GM23338 (cell line): ENCODE results near the gene TBC1D7. TPM values are rescaled to one million over a fixed set of nuclear protein-coding genes. Genes with fewer than 3 reads are reported as not detected.

ENCODE experiments used
- ATAC-seq: fragments of 200-7000 bp; cut with Tn5 transposase; 3 replicates; pipeline ENCODE4 v1.9.1; 2020
- DNase-seq: peaks from one replicate; pipeline ENCODE4 v3.0.0-alpha.2; 2015; ENCODE audit warnings: low spot score
- H2AFZ ChIP-seq: fragments of 200-600 bp; sonication (generic); 2 replicates; pipeline ENCODE4 v1.8.0; 2016; ENCODE audit warnings: antibody characterized with exemption, mild to moderate bottlenecking, moderate library complexity
- H3F3A ChIP-seq: fragments of 200-600 bp; sonication (generic); replicated peaks from 2 replicates; pipeline ENCODE4 v1.8.0; 2017; ENCODE audit warnings: antibody characterized with exemption, mixed run types, low read depth
- H3K27ac ChIP-seq: fragments of 200-600 bp; sonication (generic); 2 replicates; pipeline ENCODE4 v1.6.1; 2016; ENCODE audit warnings: low read depth
- H3K27me3 ChIP-seq: fragments of 200-600 bp; sonication (generic); 2 replicates; pipeline ENCODE4 v1.8.0; 2016; ENCODE audit warnings: mild to moderate bottlenecking, mixed run types, moderate library complexity; ENCODE audit not compliant: insufficient read depth
- H3K36me3 ChIP-seq: fragments of 200-600 bp; sonication (generic); 2 replicates; pipeline ENCODE4 v1.8.0; 2016; ENCODE audit warnings: mild to moderate bottlenecking; ENCODE audit not compliant: insufficient read depth
- H3K4me1 ChIP-seq: fragments of 200-600 bp; sonication (generic); 2 replicates; pipeline ENCODE4 v1.8.0; 2016; ENCODE audit warnings: mild to moderate bottlenecking, moderate library complexity; ENCODE audit not compliant: insufficient read depth
- H3K4me2 ChIP-seq: fragments of 200-600 bp; sonication (generic); 2 replicates; pipeline ENCODE4 v1.7.1; 2017; ENCODE audit warnings: mixed run types
- H3K4me3 ChIP-seq: fragments of 200-600 bp; sonication (generic); 2 replicates; pipeline ENCODE4 v1.6.1; 2016; ENCODE audit warnings: mixed run types
- H3K79me2 ChIP-seq: fragments of 200-600 bp; sonication (generic); replicated peaks from 2 replicates; pipeline ENCODE4 v1.8.0; 2017; ENCODE audit warnings: mild to moderate bottlenecking; ENCODE audit not compliant: insufficient read depth
- H3K9me2 ChIP-seq: fragments of 200-600 bp; sonication (generic); 2 replicates; pipeline ENCODE4 v1.8.0; 2017; ENCODE audit not compliant: insufficient read depth
- H4K20me1 ChIP-seq: fragments of 200-600 bp; sonication (generic); replicated peaks from 2 replicates; pipeline ENCODE4 v1.8.0; 2017; ENCODE audit warnings: mild to moderate bottlenecking; ENCODE audit not compliant: insufficient read depth
- H3K27ac Mint-ChIP-seq: 2 replicates; pipeline ENCODE4 v1.8.0; 2020; ENCODE audit warnings: inconsistent platforms, mild to moderate bottlenecking, moderate library complexity, mixed read lengths
- H3K27me3 Mint-ChIP-seq: 3 replicates; pipeline ENCODE4 v1.8.0; 2022; ENCODE audit warnings: low read depth, mild to moderate bottlenecking, moderate library complexity, mixed read lengths, inconsistent platforms; ENCODE audit not compliant: insufficient read depth, poor library complexity
- H3K36me3 Mint-ChIP-seq: 3 replicates; pipeline ENCODE4 v1.8.0; 2021; ENCODE audit warnings: low read depth, mild to moderate bottlenecking, inconsistent platforms, moderate library complexity, mixed read lengths
- H3K4me1 Mint-ChIP-seq: 3 replicates; pipeline ENCODE4 v1.8.0; 2020; ENCODE audit warnings: mild to moderate bottlenecking, inconsistent platforms, mixed read lengths
- H3K4me3 Mint-ChIP-seq: 3 replicates; pipeline ENCODE4 v1.8.0; 2021; ENCODE audit warnings: moderate library complexity, mild to moderate bottlenecking, inconsistent platforms, mixed read lengths
- H3K9me3 Mint-ChIP-seq: 3 replicates; pipeline ENCODE4 v1.8.0; 2020; ENCODE audit warnings: moderate library complexity, mild to moderate bottlenecking, inconsistent platforms, mixed read lengths
- CREB1 ChIP-seq: fragments of 250-450 bp; sonication (Bioruptor Pico); IDR thresholded peaks from 2 replicates; pipeline ENCODE4 v1.5.0; 2020; ENCODE audit warnings: low read depth, mild to moderate bottlenecking, moderate library complexity
- CTCF ChIP-seq, 2 experiments: fragments of 200-600 bp in 1 of 2; sonication (generic) in 1 of 2; conservative IDR thresholded peaks; 2 replicates each; pipeline versions ENCODE4 v1.5.1 to v1.6.1; 2016 to 2017; ENCODE audit warnings: antibody characterized with exemption in 2 of 2, low read depth in 2 of 2, mild to moderate bottlenecking in 2 of 2, moderate library complexity in 1 of 2
- EZH2 ChIP-seq: fragments of 200-600 bp; sonication (generic); IDR thresholded peaks from one replicate; pipeline ENCODE4 v1.8.0; 2017; ENCODE audit warnings: antibody characterized with exemption, mild to moderate bottlenecking, low read depth; ENCODE audit not compliant: unreplicated experiment
- EZH2phosphoT487 ChIP-seq: fragments of 200-600 bp; sonication (generic); IDR thresholded peaks from one replicate; pipeline ENCODE4 v1.8.1; 2018; ENCODE audit warnings: antibody characterized with exemption; ENCODE audit not compliant: unreplicated experiment
- ZNF114 ChIP-seq: fragments of 250-450 bp; sonication (Bioruptor Pico); IDR thresholded peaks from 2 replicates; pipeline ENCODE4 v1.5.0; 2020; ENCODE audit warnings: mild to moderate bottlenecking, moderate library complexity
- ZNF331 ChIP-seq: fragments of 250-450 bp; sonication (Bioruptor Pico); IDR thresholded peaks from 2 replicates; pipeline ENCODE4 v1.5.0; 2020; ENCODE audit warnings: low read depth, mild to moderate bottlenecking, moderate library complexity
- polyA plus RNA-seq: library from polyadenylated mRNA; unstranded; fragments of >200 nt; fragmentation: Nextera tagmentation; extraction: Ambion mirVana; gene quantifications from 2 replicates; pipeline ENCODE4 v1.2.1, GENCODE V29; 2016
- total RNA-seq: library from RNA; depleted of rRNA; stranded (reverse); fragments of >200 nt; shearing (Covaris generic); gene quantifications from 2 replicates; pipeline ENCODE4 v1.2.3, GENCODE V29; 2014
- TF ChIP-seq, protein P1 (sequence below): IDR thresholded peaks from one replicate; pipeline ENCODE4 v1.6.1; 2018; ENCODE audit warnings: antibody characterized with exemption; ENCODE audit not compliant: unreplicated experiment
- TF ChIP-seq, protein P2 (sequence below): fragments of 250-450 bp; sonication (Bioruptor Pico); IDR thresholded peaks from 2 replicates; pipeline ENCODE4 v1.5.0; 2020; ENCODE audit warnings: mild to moderate bottlenecking, moderate library complexity

Gene TBC1D7
- total and polyA plus RNA-seq, 2 experiments from 2014 or later = 62.0 to 70.4 TPM

GRCh38 chr6:13357551-13358075, 29.3 kb upstream of the TBC1D7 start:
- peaks cover 34% of the 10 kb centered on the region for H3K4me1 ChIP-seq
- H3K79me2 ChIP-seq = no peaks in the 10 kb centered on the region
- DNase-seq = peak; percentile 66
- H3K4me2 ChIP-seq = peak overlapping the region; percentile 17; the same call in 1 of the 2 replicates
- peak; percentile 89 for ATAC-seq
- Mint-ChIP-seq H3K27me3 (peaks cover 3% of the 10 kb centered on the region), H3K4me3 (no peak overlapping the region), H3K36me3 (no peaks in the 10 kb centered on the region), H3K27ac (peak overlapping the region; percentile 53; the same call in 1 of the 2 replicates), H3K9me3 (no peaks in the 10 kb centered on the region), H3K4me1 (peaks cover 43% of the 10 kb centered on the region)
- no peaks in the 10 kb centered on the region; the same call in 1 of the 2 replicates for H4K20me1 ChIP-seq
- H3K36me3 ChIP-seq = no peaks in the 10 kb centered on the region
- no peaks in the 10 kb centered on the region for H3K27me3 ChIP-seq
- no peak overlapping the region for H3K27ac ChIP-seq
- TF ChIP-seq ZNF331 (CRISPR knock-in tag) (no peak), CREB1 (peak; percentile 60; the same call in 1 of the 2 replicates)
- H3F3A ChIP-seq = no peaks in the 10 kb centered on the region
- H2AFZ ChIP-seq = no peak overlapping the region
- no peak overlapping the region for H3K4me3 ChIP-seq
- no peaks in the 10 kb centered on the region; the same call in 1 of the 2 replicates for H3K9me2 ChIP-seq

DNA sequence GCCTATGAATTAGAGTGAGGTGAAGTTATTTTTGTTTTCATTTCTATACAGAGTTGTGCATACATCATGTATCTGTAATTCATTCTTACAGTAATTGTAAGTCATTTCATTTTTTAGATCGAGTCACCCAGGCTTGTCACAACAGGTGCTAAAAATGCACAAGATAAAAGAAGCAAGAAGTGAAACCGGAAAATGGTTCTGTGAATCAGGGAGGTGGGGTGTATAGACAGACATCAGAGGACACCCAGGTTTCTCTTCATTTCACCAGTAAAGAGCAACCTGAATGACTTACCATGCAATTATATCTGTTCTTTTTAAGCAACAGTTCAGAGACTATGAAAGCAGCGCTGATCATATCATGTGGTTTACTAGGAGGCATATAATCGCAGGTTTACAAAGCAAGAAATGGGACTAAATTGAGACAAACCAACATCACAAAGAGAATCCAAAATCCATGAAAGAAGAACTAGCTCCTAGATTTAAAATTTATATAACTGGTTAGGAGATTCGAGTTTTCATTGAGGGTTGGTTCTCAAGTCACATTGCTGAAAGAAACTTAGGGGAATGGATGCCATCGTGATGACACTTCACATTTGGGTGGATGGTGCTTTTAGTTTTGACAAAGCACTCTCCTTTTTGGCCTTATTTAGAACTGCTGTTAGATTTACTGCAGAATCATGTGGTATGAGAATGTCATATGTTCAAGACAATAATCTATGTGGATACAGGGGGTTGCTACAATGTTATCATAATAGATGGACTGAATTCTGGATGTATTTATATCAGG, 27.9 kb upstream of the TBC1D7 start:
- peaks cover 47% of the 10 kb centered on the region for H3K4me1 Mint-ChIP-seq
- peaks cover 3% of the 10 kb centered on the region for H3K27me3 Mint-ChIP-seq
- peaks cover 38% of the 10 kb centered on the region for H3K4me1 ChIP-seq
- H3F3A ChIP-seq = no peaks in the 10 kb centered on the region
- H3K9me3 Mint-ChIP-seq = no peaks in the 10 kb centered on the region
- no peaks in the 10 kb centered on the region for H3K79me2 ChIP-seq
- no peak overlapping the region for H3K4me3 Mint-ChIP-seq
- H4K20me1 ChIP-seq = no peaks in the 10 kb centered on the region; the same call in 1 of the 2 replicates
- DNase-seq (no peak), ATAC-seq (no peak)
- H3K36me3 ChIP-seq = no peaks in the 10 kb centered on the region
- no peak overlapping the region for H3K27ac ChIP-seq
- no peak overlapping the region for H3K4me2 ChIP-seq
- no peaks in the 10 kb centered on the region; the same call in 1 of the 2 replicates for H3K9me2 ChIP-seq
- no peaks in the 10 kb centered on the region for H3K36me3 Mint-ChIP-seq
- no peaks in the 10 kb centered on the region for H3K27me3 ChIP-seq
- H3K27ac Mint-ChIP-seq = peak overlapping the region; percentile 8; the same call in 1 of the 2 replicates
- H2AFZ ChIP-seq = no peak overlapping the region
- H3K4me3 ChIP-seq = no peak overlapping the region
- TF ChIP-seq, protein P1, sequence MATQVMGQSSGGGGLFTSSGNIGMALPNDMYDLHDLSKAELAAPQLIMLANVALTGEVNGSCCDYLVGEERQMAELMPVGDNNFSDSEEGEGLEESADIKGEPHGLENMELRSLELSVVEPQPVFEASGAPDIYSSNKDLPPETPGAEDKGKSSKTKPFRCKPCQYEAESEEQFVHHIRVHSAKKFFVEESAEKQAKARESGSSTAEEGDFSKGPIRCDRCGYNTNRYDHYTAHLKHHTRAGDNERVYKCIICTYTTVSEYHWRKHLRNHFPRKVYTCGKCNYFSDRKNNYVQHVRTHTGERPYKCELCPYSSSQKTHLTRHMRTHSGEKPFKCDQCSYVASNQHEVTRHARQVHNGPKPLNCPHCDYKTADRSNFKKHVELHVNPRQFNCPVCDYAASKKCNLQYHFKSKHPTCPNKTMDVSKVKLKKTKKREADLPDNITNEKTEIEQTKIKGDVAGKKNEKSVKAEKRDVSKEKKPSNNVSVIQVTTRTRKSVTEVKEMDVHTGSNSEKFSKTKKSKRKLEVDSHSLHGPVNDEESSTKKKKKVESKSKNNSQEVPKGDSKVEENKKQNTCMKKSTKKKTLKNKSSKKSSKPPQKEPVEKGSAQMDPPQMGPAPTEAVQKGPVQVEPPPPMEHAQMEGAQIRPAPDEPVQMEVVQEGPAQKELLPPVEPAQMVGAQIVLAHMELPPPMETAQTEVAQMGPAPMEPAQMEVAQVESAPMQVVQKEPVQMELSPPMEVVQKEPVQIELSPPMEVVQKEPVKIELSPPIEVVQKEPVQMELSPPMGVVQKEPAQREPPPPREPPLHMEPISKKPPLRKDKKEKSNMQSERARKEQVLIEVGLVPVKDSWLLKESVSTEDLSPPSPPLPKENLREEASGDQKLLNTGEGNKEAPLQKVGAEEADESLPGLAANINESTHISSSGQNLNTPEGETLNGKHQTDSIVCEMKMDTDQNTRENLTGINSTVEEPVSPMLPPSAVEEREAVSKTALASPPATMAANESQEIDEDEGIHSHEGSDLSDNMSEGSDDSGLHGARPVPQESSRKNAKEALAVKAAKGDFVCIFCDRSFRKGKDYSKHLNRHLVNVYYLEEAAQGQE = no peak
- TF ChIP-seq CTCF (conservative IDR thresholded peaks at IDR 0.05; ENCODE audit: low read depth in 2 of 2) (no peak), EZH2 (no peak), ZNF114 (CRISPR knock-in tag) (no peak), CREB1 (no peak), EZH2phosphoT487 (no peak)
- TF ChIP-seq, protein P2, sequence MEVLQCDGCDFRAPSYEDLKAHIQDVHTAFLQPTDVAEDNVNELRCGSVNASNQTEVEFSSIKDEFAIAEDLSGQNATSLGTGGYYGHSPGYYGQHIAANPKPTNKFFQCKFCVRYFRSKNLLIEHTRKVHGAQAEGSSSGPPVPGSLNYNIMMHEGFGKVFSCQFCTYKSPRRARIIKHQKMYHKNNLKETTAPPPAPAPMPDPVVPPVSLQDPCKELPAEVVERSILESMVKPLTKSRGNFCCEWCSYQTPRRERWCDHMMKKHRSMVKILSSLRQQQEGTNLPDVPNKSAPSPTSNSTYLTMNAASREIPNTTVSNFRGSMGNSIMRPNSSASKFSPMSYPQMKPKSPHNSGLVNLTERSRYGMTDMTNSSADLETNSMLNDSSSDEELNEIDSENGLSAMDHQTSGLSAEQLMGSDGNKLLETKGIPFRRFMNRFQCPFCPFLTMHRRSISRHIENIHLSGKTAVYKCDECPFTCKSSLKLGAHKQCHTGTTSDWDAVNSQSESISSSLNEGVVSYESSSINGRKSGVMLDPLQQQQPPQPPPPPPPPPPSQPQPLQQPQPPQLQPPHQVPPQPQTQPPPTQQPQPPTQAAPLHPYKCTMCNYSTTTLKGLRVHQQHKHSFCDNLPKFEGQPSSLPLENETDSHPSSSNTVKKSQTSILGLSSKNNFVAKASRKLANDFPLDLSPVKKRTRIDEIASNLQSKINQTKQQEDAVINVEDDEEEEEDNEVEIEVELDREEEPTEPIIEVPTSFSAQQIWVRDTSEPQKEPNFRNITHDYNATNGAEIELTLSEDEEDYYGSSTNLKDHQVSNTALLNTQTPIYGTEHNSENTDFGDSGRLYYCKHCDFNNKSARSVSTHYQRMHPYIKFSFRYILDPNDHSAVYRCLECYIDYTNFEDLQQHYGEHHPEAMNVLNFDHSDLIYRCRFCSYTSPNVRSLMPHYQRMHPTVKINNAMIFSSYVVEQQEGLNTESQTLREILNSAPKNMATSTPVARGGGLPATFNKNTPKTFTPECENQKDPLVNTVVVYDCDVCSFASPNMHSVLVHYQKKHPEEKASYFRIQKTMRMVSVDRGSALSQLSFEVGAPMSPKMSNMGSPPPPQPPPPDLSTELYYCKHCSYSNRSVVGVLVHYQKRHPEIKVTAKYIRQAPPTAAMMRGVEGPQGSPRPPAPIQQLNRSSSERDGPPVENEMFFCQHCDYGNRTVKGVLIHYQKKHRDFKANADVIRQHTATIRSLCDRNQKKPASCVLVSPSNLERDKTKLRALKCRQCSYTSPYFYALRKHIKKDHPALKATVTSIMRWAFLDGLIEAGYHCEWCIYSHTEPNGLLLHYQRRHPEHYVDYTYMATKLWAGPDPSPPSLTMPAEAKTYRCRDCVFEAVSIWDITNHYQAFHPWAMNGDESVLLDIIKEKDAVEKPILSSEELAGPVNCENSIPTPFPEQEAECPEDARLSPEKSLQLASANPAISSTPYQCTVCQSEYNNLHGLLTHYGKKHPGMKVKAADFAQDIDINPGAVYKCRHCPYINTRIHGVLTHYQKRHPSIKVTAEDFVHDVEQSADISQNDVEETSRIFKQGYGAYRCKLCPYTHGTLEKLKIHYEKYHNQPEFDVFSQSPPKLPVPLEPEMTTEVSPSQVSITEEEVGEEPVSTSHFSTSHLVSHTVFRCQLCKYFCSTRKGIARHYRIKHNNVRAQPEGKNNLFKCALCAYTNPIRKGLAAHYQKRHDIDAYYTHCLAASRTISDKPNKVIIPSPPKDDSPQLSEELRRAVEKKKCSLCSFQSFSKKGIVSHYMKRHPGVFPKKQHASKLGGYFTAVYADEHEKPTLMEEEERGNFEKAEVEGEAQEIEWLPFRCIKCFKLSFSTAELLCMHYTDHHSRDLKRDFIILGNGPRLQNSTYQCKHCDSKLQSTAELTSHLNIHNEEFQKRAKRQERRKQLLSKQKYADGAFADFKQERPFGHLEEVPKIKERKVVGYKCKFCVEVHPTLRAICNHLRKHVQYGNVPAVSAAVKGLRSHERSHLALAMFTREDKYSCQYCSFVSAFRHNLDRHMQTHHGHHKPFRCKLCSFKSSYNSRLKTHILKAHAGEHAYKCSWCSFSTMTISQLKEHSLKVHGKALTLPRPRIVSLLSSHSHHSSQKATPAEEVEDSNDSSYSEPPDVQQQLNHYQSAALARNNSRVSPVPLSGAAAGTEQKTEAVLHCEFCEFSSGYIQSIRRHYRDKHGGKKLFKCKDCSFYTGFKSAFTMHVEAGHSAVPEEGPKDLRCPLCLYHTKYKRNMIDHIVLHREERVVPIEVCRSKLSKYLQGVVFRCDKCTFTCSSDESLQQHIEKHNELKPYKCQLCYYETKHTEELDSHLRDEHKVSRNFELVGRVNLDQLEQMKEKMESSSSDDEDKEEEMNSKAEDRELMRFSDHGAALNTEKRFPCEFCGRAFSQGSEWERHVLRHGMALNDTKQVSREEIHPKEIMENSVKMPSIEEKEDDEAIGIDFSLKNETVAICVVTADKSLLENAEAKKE = no peak
